H1 (cell line): ENCODE results near the gene NFX1. TPM values are rescaled to one million over a fixed set of nuclear protein-coding genes. Genes with fewer than 3 reads are reported as not detected.

ENCODE experiments used
- CTCF ChIA-PET: fragments of 300-600 bp; sonication (Branson Sonifier 250); formaldehyde crosslinking; loops from one replicate; lab custom pipeline; 2021; ENCODE audit not compliant: partially characterized antibody; lab: Charles Lee
- POLR2A ChIA-PET: fragments of 300-600 bp; sonication (Branson Sonifier 250); formaldehyde crosslinking; loops from one replicate; lab custom pipeline; 2021; ENCODE audit warnings: inconsistent platforms; ENCODE audit not compliant: partially characterized antibody; lab: Charles Lee
- DNase-seq, 2 experiments: peaks; one replicate each; pipeline versions ENCODE4 v3.0.0 to v3.0.0-alpha.2; 2010 to 2022; ENCODE audit warnings: low spot score in 2 of 2, low read depth in 1 of 2, mixed read lengths in 1 of 2
- FAIRE-seq: peaks from 2 replicates; lab custom pipeline; 2011; peaks lifted over from hg19 to GRCh38; lab: Jason Lieb, UNC
- H2AFZ ChIP-seq: 2 replicates; pipeline ENCODE4 v1.8.1; 2012; ENCODE audit warnings: low read length, inconsistent platforms
- H2AK5ac ChIP-seq: 2 replicates; pipeline ENCODE4 v1.6.1; 2013; ENCODE audit warnings: low read depth, low read length
- H2BK120ac ChIP-seq: replicated peaks from 2 replicates; pipeline ENCODE3; 2013; ENCODE audit warnings: low read depth, low read length, inconsistent platforms
- H2BK12ac ChIP-seq: 2 replicates; pipeline ENCODE4 v1.6.1; 2013; ENCODE audit warnings: low read depth, low read length
- H2BK15ac ChIP-seq: 2 replicates; pipeline ENCODE4 v1.6.1; 2013; ENCODE audit warnings: low read length
- H2BK20ac ChIP-seq: 2 replicates; pipeline ENCODE4 v1.6.1; 2013; ENCODE audit warnings: low read length
- H2BK5ac ChIP-seq: 2 replicates; pipeline ENCODE4 v1.6.1; 2013; ENCODE audit warnings: low read depth, low read length
- H3K14ac ChIP-seq: 2 replicates; pipeline ENCODE4 v1.6.1; 2013; ENCODE audit warnings: inconsistent platforms; ENCODE audit not compliant: insufficient read length
- H3K18ac ChIP-seq: 2 replicates; pipeline ENCODE4 v1.6.1; 2013; ENCODE audit warnings: low read length; ENCODE audit errors: extremely low read depth
- H3K23ac ChIP-seq: 2 replicates; pipeline ENCODE4 v1.6.1; 2013; ENCODE audit warnings: inconsistent platforms; ENCODE audit not compliant: insufficient read length
- H3K23me2 ChIP-seq: 2 replicates; pipeline ENCODE4 v1.6.1; 2013; ENCODE audit warnings: low read depth, low read length
- H3K27ac ChIP-seq: 2 replicates; pipeline ENCODE4 v1.6.1; 2011; ENCODE audit warnings: low read depth, low read length, inconsistent platforms
- H3K27me3 ChIP-seq, 4 experiments: replicated peaks in 1 of 4; 1 replicate in 1 of 4; 2 replicates in 3 of 4; pipeline versions ENCODE4 v1.6.1 to v1.8.1; 2011 to 2013; ENCODE audit warnings: low read length in 3 of 4, mild to moderate bottlenecking in 3 of 4, inconsistent platforms in 2 of 4, mixed read lengths in 2 of 4, moderate library complexity in 1 of 4; ENCODE audit not compliant: control insufficient read depth in 3 of 4, insufficient read depth in 3 of 4; ENCODE audit errors: extremely low read depth in 1 of 4
- H3K36me3 ChIP-seq, 4 experiments: 2 replicates each; pipeline versions ENCODE4 v1.6.1 to v1.8.1; 2011 to 2013; ENCODE audit warnings: mild to moderate bottlenecking in 4 of 4, low read length in 3 of 4, moderate library complexity in 2 of 4, control low read depth in 1 of 4, inconsistent platforms in 1 of 4; ENCODE audit not compliant: insufficient read depth in 4 of 4, control insufficient read depth in 2 of 4
- H3K4ac ChIP-seq: replicated peaks from 2 replicates; pipeline ENCODE3; 2013; ENCODE audit warnings: low read length, low read depth, mixed read lengths, inconsistent platforms; ENCODE audit not compliant: insufficient read length
- H3K4me1 ChIP-seq, 4 experiments: replicated peaks in 1 of 4; 1 replicate in 1 of 4; 2 replicates in 3 of 4; pipeline versions ENCODE4 v1.6.1 to v1.8.1; 2011 to 2013; ENCODE audit warnings: low read length in 3 of 4, inconsistent platforms in 2 of 4, mixed read lengths in 1 of 4; ENCODE audit not compliant: insufficient read depth in 4 of 4, control insufficient read depth in 3 of 4
- H3K4me2 ChIP-seq, 2 experiments: 2 replicates each; pipeline versions ENCODE4 v1.6.1 to v1.8.1; 2011 to 2013; ENCODE audit warnings: low read depth in 2 of 2, low read length in 2 of 2, control low read depth in 1 of 2, inconsistent platforms in 1 of 2, mild to moderate bottlenecking in 1 of 2; ENCODE audit not compliant: insufficient read depth in 1 of 2
- H3K4me3 ChIP-seq, 4 experiments: fragments of 200-600, 300-600 bp in 1 of 4; sonication (generic), shearing (Covaris generic), sonication (Bioruptor Twin) in 1 of 4; 2 replicates each; pipeline versions ENCODE4 v1.5.1 to v1.8.1; 2011 to 2016; ENCODE audit warnings: low read length in 4 of 4, low read depth in 3 of 4, control low read depth in 2 of 4, inconsistent platforms in 2 of 4, mild to moderate bottlenecking in 2 of 4, mixed read lengths in 1 of 4, moderate library complexity in 1 of 4; ENCODE audit not compliant: insufficient read depth in 2 of 4; ENCODE audit errors: extremely low read depth in 1 of 4
- H3K56ac ChIP-seq: replicated peaks from 2 replicates; pipeline ENCODE3; 2013; ENCODE audit warnings: low read depth, mild to moderate bottlenecking, mixed read lengths, low read length, inconsistent platforms; ENCODE audit not compliant: insufficient read length
- H3K79me1 ChIP-seq: 2 replicates; pipeline ENCODE4 v1.6.1; 2013; ENCODE audit warnings: low read depth, low read length, control low read depth
- H3K79me2 ChIP-seq, 2 experiments: 2 replicates each; pipeline versions ENCODE4 v1.6.1 to v1.8.1; 2012 to 2013; ENCODE audit warnings: low read length in 2 of 2, mild to moderate bottlenecking in 2 of 2, inconsistent platforms in 1 of 2; ENCODE audit not compliant: insufficient read depth in 2 of 2, control insufficient read depth in 1 of 2
- H3K9ac ChIP-seq, 4 experiments: replicated peaks in 1 of 4; 1 replicate in 1 of 4; 2 replicates in 3 of 4; pipeline versions ENCODE4 v1.6.1 to v1.8.1; 2011 to 2013; ENCODE audit warnings: low read depth in 3 of 4, low read length in 3 of 4, control low read depth in 2 of 4, mild to moderate bottlenecking in 2 of 4, moderate library complexity in 2 of 4, inconsistent platforms in 1 of 4; ENCODE audit errors: extremely low read depth in 1 of 4
- H3K9me3 ChIP-seq, 2 experiments: 2 replicates each; pipeline versions ENCODE4 v1.6.1 to v1.8.1; 2012 to 2013; ENCODE audit warnings: mild to moderate bottlenecking in 2 of 2, moderate library complexity in 2 of 2, control low read depth in 1 of 2, inconsistent platforms in 1 of 2, low read depth in 1 of 2, low read length in 1 of 2, mixed read lengths in 1 of 2; ENCODE audit not compliant: insufficient read depth in 2 of 2
- H4K20me1 ChIP-seq, 2 experiments: replicated peaks in 1 of 2; 2 replicates each; pipeline versions ENCODE3 to v1.8.1; 2011 to 2013; ENCODE audit warnings: inconsistent platforms in 2 of 2, low read length in 2 of 2, mild to moderate bottlenecking in 1 of 2; ENCODE audit not compliant: insufficient read depth in 2 of 2, control insufficient read depth in 1 of 2
- H4K5ac ChIP-seq: 2 replicates; pipeline ENCODE4 v1.6.1; 2013; ENCODE audit warnings: low read length, low read depth, mixed read lengths, inconsistent platforms; ENCODE audit not compliant: insufficient read length
- H4K8ac ChIP-seq: 2 replicates; pipeline ENCODE4 v1.8.0; 2013; ENCODE audit warnings: mild to moderate bottlenecking, moderate library complexity, low read length, inconsistent platforms; ENCODE audit not compliant: insufficient read depth; ENCODE audit errors: extremely low read depth
- H4K91ac ChIP-seq: replicated peaks from 2 replicates; pipeline ENCODE3; 2013; ENCODE audit warnings: low read length, mixed read lengths, inconsistent platforms; ENCODE audit not compliant: insufficient read length
- CHD1 ChIP-seq: IDR thresholded peaks from 2 replicates; pipeline ENCODE4 v1.6.1; 2012; ENCODE audit warnings: low read depth, low read length, improper control_type of control experiment
- CHD2 ChIP-seq: IDR thresholded peaks from 2 replicates; pipeline ENCODE4 v1.6.1; 2012; ENCODE audit warnings: low read length, improper control_type of control experiment
- EZH2 ChIP-seq: fragments of 200-600 bp; sonication (generic); IDR thresholded peaks from 2 replicates; pipeline ENCODE4 v1.7.1; 2012; ENCODE audit warnings: low read depth, mild to moderate bottlenecking, moderate library complexity, low read length, inconsistent platforms; ENCODE audit not compliant: severe bottlenecking
- GTF2F1 ChIP-seq: IDR thresholded peaks from 2 replicates; pipeline ENCODE4 v1.6.1; 2012; ENCODE audit warnings: low read depth, low read length, improper control_type of control experiment, borderline replicate concordance
- HDAC2 ChIP-seq, 2 experiments: fragments of 300-600 bp in 1 of 2; sonication (generic) in 1 of 2; IDR thresholded peaks; 2 replicates each; pipeline ENCODE4 v1.6.1; 2011 to 2012; ENCODE audit warnings: low read depth in 2 of 2, low read length in 2 of 2, mild to moderate bottlenecking in 2 of 2, moderate library complexity in 2 of 2, borderline replicate concordance in 1 of 2, inconsistent platforms in 1 of 2
- RFX5 ChIP-seq: IDR thresholded peaks from 2 replicates; pipeline ENCODE4 v1.6.1; 2011; ENCODE audit warnings: low read depth, low read length, improper control_type of control experiment, borderline replicate concordance
- SP2 ChIP-seq: IDR thresholded peaks from 2 replicates; pipeline ENCODE4 v1.6.1; 2012; ENCODE audit warnings: mild to moderate bottlenecking, low read length, inconsistent platforms
- TBP ChIP-seq: IDR thresholded peaks from 2 replicates; pipeline ENCODE4 v1.6.1; 2011; ENCODE audit warnings: low read depth, low read length, improper control_type of control experiment
- TCF12 ChIP-seq: IDR thresholded peaks from 2 replicates; pipeline ENCODE4 v1.6.1; 2011; ENCODE audit warnings: low read depth, mild to moderate bottlenecking, low read length
- WGBS, 2 experiments: shearing (Covaris generic) in 1 of 2; methylation state at CpG; one replicate each; pipeline versions ENCODE4 v1.1.6 to v1.1.7; 2013 to 2015; ENCODE audit warnings: low lambda C conversion rate in 2 of 2, mixed read lengths in 2 of 2, inconsistent platforms in 1 of 2, low coverage in 1 of 2, missing lambda C conversion rate in 1 of 2; ENCODE audit not compliant: insufficient replicate concordance in 2 of 2, insufficient coverage in 1 of 2, insufficient read length in 1 of 2; ENCODE audit errors: extremely low coverage in 1 of 2, missing lambda C conversion rate in 1 of 2; 5-methylcytosine and 5-hydroxymethylcytosine counted together
- polyA plus RNA-seq, 7 experiments: library from polyadenylated mRNA; depleted of rRNA in 3 of 7; stranded (reverse) in 5 of 7; unstranded in 2 of 7; fragments of >200 nt in 5 of 7; fragments of 200-250 nt in 2 of 7; gene quantifications; 1 replicate in 5 of 7; 2 replicates in 1 of 7; 4 replicates in 1 of 7; pipeline versions ENCODE4 v1.2.1 to v1.2.3, GENCODE V29; 2011 to 2013; ENCODE audit warnings: missing spikeins in 2 of 7, mixed read lengths in 2 of 7
- total RNA-seq: library from RNA; stranded (reverse); fragmentation: NEBNext Ultra II Directional; extraction: Animal tissue kit (Norgen Biotek cat#: 25700); gene quantifications from 2 replicates; pipeline ENCODE4 v1.2.1, GENCODE V29; 2021
- TF ChIP-seq, protein P1 (sequence below): IDR thresholded peaks from 2 replicates; pipeline ENCODE4 v1.6.1; 2012; ENCODE audit warnings: inconsistent platforms

The NFX1 gene
- total and polyA plus RNA-seq, 2 of the 8 experiments (the other 6 are each of a cell fraction or from before 2014, with no cell fraction given), result 19.4 to 28.4 TPM

DNA sequence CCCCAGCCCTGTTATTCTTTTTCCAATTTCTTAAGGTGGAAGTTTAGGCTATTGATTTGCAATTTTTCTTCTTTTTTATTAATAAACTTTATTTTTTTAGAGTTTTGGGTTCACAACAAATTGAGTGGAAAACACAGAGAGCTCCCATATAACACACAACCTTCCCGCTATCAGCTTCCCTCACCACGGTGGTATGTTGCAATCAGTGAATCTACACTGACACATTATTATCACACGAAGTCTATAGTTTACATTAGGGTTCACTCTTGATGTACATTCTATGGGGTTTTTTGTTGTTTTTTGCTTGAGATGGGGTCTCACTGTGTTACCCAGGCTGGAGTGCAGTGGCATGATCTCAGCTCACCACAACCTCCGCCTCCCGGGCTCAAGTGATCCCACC lies 4.8 kb upstream of the NFX1 start:
- Histone ChIP-seq H2BK12ac (no peak overlapping the region), H3K79me1 (no peaks in the 10 kb centered on the region), H4K8ac (no peak overlapping the region), H3K23me2 (no peaks in the 10 kb centered on the region), H3K27me3 (no peaks in the 10 kb centered on the region), H4K5ac (no peak overlapping the region), H2AFZ (no peak overlapping the region), H3K4me1 (peaks cover 0 to 8% (median 2%) of the 10 kb centered on the region in 4 experiments; a peak in 2 of 7 replicates), H2AK5ac (no peak overlapping the region), H3K23ac (no peak overlapping the region), H3K4me3 (no peak overlapping the region), H3K9ac (no peak overlapping the region), H4K91ac (no peak overlapping the region), H3K18ac (no peak overlapping the region), H3K14ac (no peak overlapping the region), H2BK15ac (no peak overlapping the region), H3K79me2 (peaks cover 0 to under 1% of the 10 kb centered on the region in 2 experiments; a peak in 1 of 4 replicates), H3K27ac (no peak overlapping the region), H4K20me1 (no peaks in the 10 kb centered on the region), H2BK5ac (no peak overlapping the region), H2BK120ac (no peak overlapping the region), H3K4me2 (no peak overlapping the region), H3K36me3 (peaks cover 2 to 9% (median 6%) of the 10 kb centered on the region in 4 experiments; a peak in 5 of 8 replicates), H3K4ac (no peak overlapping the region), H3K9me3 (no peaks in the 10 kb centered on the region), H3K56ac (no peak overlapping the region), H2BK20ac (no peak overlapping the region)
- TF ChIP-seq EZH2 (no peak), TBP (no peak), GTF2F1 (no peak), SP2 (no peak), TCF12 (no peak), CHD2 (no peak), HDAC2 (IDR thresholded peaks at IDR 0.05; ENCODE audit: borderline replicate concordance in 1 of 2, low read depth in 2 of 2, low read length in 2 of 2) (no peak), CHD1 (no peak), RFX5 (no peak)
- TF ChIP-seq, protein P1, sequence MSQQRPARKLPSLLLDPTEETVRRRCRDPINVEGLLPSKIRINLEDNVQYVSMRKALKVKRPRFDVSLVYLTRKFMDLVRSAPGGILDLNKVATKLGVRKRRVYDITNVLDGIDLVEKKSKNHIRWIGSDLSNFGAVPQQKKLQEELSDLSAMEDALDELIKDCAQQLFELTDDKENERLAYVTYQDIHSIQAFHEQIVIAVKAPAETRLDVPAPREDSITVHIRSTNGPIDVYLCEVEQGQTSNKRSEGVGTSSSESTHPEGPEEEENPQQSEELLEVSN, result no peak
- DNase-seq (no peak), FAIRE-seq (no peak)
- WGBS, 2 experiments, result 93% methylated on average over 5 of the region's 5 CpGs; no CpG with 5 or more reads in 1 of the 2 experiments
- ChIA-PET POLR2A (interaction anchor here (0.6 to 1.5 kb wide), 2 partner anchors 118 to 261 kb away, joined by 3 to 4 read pairs; partner anchors contain the start of gene DNAJA1), CTCF (interaction anchor here (0.8 to 1.3 kb wide), 5 partner anchors 19 to 181 kb away, joined by 3 to 7 read pairs (median 3); no protein-coding TSS in a partner anchor)
